Dermis blood vessel endothelial cell (primary cell): ENCODE measurements around the gene ZNF92. TPM values are rescaled to one million over a fixed set of nuclear protein-coding genes. Genes with fewer than 3 reads are reported as not detected.
A peak's percentile ranks its signal among the peaks of the same experiment; 100 is the strongest.
"Not testable (repeated sequence)": the region's sequence is repeated elsewhere in the genome, so short reads cannot be mapped to it uniquely, and the experiment has no call there.

Experiments
- DNase-seq: peaks from one replicate; pipeline ENCODE4 v3.0.0; 2010
- total RNA-seq: library from RNA; depleted of rRNA; stranded (reverse); fragments of >200 nt; gene quantifications from 2 replicates; pipeline ENCODE4 v1.2.3, GENCODE V29; 2014

Gene ZNF92
- total RNA-seq, 1 donor from 2014 or later, result 15.3 TPM

GRCh38 chr7:65429642-65430343 is 56.1 kb downstream of the ZNF92 start:
- DNase-seq, result no peak

GRCh38 chr7:65430344-65431186 is 56.9 kb downstream of the ZNF92 start:
- no peak for DNase-seq

- DNase-seq, result no peak
These were observed 60.7 kb downstream of the ZNF92 start for GRCh38 chr7:65434307-65434706.

GRCh38 chr7:65436163-65436562 is 62.5 kb downstream of the ZNF92 start:
- DNase-seq, result no peak

GRCh38 chr7:65438598-65438997 is 64.9 kb downstream of the ZNF92 start:
- DNase-seq, result peak; percentile 75

GRCh38 chr7:65441010-65441409 is 67.4 kb downstream of the ZNF92 start:
- peak; percentile 76 for DNase-seq

GRCh38 chr7:65444205-65444842 is 70.7 kb downstream of the ZNF92 start:
- DNase-seq, result no peak

GRCh38 chr7:65444899-65445823 is 71.5 kb downstream of the ZNF92 start:
- no peak for DNase-seq

GRCh38 chr7:65447041-65447440 is 73.4 kb downstream of the ZNF92 start:
- not testable (repeated sequence) for DNase-seq

- DNase-seq, result peak; percentile 71
These were observed 75.3 kb downstream of the ZNF92 start for GRCh38 chr7:65448816-65449504.

GRCh38 chr7:65449505-65449852 is 75.8 kb downstream of the ZNF92 start:
- no peak for DNase-seq
